Activated CD8-positive, alpha-beta memory T cell treated with anti-CD3 and anti-CD28 coated beads, Interleukin-2, amount 50 U/mL, for 1 hour (primary cell): ENCODE data around the gene COX8A.

ENCODE experiments used
- DNase-seq: peaks from one replicate; pipeline ENCODE4 v3.0.0-alpha.2; 2020; ENCODE audit errors: extremely low read depth

The COX8A gene

DNA sequence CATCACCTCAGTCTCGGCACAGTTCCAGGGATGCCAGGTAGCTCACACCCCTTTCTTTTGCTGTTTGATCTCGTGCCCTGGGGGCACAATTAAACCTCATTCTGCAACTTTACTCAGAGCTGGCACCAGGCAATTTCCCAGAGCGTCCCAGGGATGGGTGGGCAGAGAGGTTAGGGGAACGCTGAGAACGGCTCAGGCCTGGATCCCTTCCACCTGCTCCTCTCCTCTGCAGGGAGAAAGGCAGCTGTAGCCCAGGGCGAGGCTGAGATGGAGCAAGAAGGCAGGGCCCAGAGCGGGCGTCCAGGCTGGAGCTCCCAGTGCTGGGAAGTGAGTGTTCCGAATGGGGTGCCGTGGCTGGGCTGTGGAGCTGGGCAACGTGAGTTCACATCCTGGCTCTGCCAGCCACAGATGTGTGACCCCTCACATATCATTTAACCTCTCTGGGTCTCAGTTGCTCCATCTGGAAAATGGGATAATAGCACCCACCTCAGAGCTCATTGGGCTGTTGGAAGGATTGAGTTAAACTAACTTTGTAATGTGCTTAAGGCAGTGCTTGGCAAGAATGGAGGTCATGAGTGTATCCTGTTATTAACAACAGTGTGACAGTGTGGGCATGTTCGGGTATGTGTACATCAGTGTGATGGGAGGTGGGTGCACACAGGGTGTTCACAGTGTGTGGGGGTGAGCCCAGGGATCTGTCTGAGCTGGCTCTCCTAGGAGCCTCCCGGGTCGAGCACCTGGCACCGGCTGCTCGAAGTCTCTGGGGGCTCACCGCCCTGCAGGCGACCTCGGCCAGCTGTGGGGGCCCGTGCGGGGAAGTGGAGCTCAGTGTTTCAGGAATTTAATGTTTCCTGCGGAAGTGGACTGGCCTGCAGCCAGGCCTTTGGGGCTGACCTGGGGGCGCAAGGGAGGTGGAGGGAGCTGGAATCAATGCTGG lies 27.3 kb downstream of the COX8A start:
- DNase-seq, result no peak

DNA sequence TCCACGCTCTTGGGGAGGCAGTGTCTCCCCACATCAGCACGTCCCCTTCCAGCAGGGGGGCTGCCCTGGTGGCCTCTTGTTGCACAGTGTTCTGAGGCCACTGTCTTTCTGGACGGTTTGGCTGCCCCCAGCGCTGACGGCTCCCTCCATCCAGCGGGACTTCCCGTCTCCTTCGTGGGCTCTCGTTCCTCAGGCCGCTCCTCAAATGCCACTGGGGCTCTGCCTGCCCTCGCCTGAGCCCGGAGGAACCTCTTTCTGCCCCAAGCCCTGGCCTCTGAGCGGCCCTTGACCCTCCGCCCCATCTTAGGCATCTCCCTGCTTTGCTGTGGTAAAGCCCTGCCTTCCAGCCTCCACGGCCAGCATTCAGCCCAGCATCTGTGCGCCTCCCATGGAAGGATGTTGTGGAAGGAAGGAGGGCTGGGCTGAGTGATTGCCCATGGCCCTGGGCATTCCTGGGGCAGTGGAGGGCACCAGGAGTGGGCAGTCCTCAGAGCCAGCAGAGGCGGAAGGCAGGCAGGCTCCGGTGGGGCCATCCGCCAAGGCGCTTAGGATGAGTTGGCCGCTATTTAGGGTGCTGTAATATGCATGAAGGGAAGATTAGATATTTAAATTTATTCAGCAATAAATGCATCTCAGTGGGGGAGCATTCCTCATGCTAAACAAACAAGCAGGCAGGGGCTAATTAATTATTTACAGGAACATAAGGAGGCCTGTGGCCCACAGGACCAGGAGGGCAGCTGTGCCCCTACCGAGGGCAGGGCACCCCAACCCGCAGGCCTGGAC lies 29.6 kb downstream of the COX8A start:
- DNase-seq, result no peak

DNA sequence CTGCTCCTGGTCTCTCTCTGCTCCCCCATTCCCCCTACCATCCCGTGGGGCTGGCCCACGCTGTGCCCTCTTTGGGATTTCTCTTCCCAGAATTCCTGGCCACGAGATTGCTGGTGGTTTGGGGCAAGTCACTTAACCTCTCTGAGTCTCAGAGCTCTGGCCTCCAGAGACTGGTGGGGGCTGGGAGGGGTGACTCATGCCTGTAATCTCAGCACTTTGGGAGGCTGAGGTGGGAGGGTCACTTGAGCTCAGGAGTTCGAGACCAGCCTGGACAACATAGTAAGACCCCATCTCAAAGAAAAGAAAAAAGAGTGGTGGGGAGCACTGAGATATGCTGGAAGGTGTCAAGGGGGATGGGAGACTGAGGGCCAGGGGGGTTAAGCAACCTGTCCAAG lies 30.2 kb downstream of the COX8A start:
- DNase-seq, result no peak

DNA sequence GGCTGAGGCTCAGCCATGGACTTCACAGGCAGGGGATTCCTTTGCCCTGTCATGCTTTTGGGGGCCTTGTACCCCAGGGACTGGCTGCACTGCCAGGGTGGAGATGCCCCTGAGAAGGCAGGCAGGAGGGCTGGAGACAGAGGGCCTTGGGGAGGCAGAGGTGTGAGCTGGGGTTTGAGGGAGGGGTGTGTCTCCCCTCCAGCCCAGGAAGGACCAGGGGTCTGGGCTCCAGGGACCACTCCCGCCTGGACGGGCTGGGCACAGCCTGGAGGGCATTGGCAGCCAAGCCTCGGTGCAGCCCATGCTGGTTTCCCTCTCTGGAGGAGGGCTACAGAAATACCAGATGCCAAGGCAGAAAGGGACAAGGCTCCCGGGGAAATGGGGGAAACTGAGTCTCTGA lies 31.3 kb downstream of the COX8A start:
- DNase-seq, result no peak

DNA sequence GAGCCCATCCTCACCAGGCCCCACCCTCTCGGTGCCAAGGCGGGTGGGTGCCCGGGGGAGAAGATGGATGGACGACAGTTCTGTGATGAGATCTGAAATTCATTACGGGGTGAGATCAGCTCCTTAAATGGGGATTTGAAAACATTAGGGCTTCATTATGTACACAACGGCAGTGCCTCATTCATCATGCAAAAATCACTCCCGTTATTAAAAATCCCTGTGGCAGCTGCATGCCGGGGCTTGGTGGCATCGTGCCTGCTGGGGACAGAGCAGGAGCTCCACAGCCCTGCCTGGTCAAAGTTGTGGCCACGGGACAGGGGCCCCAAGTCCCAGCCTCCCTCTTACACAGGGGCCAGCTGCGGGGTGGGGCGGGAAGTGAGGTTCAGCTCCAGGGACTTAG lies 32.0 kb downstream of the COX8A start:
- DNase-seq, result no peak

DNA sequence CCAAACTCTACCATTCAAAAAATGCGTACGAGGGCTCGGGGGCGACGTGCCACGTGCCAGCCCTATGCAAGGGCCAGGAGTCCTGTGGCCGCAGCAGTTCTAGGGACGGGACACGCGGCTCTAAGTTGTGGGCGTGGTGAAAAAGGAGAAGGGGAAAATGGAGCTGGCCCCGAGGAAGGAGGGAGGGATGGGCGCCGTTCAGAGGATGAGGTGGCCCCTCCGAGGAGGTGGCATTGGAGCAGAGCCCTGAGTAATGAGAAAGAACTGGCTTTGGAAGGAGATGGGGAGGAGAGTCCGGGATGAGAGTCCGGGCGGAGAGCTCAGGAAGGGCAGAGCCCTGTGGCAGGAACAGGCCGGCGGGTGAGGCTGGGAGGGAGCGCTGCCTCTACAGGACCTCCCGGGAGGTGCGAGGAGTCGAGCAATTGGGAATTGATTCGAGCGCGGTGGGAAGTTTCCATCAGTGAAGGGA lies 32.8 kb downstream of the COX8A start:
- DNase-seq, result no peak

DNA sequence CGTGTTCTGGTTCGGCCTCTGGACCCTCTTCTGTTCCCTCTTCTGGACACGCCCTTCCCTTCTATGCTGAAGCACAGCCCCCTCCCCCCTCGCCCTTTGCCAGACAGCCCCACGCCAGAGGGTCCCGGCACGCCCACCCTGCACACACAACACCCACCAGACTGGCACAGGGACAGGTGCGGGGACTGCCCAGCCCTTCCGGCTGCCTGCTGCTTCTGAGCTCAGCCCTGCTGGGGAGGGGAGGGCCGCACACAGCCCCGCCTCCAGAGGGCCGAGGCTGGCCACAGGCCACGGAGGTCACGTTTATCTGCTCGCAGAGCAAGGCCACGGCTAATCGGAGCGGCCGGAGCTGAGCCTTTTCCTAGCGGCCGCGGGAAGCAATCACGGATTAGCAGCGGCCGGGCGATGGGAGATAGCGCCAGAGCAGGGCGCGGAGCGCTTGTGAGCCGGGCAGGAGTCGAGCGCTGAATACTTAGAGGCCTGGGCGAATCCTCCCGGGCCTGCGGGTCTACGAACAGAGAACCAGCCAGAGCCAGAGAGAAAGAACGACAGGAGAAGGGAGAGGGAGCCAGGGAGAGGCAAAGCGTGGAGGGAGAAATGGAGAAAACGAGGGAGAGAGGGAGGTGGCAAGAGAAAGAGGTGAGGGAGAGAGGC lies 33.3 kb downstream of the COX8A start:
- DNase-seq, result no peak

DNA sequence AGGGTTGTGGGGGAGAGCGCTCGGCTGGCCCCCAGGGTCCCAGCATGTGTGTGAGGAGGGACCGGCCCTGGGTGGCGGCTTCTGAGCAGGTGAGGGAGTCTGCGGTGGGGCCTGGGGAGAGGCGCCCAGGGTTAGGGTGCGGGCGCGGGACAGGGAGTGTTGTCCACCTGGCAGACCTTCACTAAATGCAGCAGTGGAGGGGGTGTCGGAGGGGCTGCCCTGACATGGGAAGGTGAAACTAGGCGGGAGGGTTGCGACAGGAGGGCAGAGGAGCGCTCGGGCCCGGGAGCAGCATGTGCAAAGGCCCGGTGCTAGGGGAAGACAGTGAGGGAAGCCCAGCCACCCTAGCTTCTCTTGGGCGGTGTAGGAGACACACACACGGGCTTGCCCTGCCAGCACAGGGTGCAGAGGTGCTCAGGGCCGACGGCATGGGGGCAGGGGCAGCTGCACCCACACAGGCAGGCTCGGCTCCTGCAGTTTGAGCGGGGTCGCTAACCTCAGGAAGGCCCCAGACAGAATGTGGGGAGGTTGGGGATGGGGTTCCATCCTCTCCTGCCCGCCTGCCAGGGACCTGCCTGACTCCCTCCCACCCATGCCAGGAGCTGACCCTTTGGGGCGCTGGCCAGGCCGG lies 34.0 kb downstream of the COX8A start:
- DNase-seq, result no peak

DNA sequence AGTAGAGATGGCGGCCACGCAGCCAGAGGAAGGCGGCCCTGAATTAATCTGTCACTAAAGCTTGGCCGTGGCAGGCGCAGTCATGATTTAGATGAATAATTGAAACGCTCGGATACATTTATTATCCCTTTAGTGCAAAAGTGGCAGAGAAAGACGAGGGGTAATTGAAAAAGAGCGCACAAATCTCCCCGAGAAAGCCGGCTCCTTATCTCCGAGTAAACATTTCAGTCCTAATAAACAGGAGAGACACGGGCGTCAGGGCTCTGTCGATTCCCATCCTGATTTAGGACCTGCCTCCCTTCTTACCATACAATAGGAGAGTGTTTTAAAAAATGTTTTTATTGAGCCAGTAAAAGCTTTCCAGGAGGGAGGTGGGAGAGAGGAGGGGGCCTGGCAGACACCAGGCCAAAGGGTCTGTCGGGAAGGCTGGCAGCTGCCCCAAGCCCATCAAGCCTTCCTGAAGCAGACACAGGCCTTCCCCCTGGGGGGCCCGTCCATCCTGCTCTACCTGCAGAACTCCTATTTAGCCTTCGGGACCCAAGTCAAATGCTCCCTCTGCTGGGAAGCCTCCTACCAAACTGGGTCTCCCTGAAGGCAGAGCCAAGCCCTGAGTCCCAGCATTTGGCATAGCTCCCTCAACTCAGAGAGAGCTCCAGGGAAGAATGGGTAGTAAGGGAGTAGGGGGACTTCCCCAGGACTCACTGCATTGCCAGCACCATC lies 34.7 kb downstream of the COX8A start:
- DNase-seq, result no peak

DNA sequence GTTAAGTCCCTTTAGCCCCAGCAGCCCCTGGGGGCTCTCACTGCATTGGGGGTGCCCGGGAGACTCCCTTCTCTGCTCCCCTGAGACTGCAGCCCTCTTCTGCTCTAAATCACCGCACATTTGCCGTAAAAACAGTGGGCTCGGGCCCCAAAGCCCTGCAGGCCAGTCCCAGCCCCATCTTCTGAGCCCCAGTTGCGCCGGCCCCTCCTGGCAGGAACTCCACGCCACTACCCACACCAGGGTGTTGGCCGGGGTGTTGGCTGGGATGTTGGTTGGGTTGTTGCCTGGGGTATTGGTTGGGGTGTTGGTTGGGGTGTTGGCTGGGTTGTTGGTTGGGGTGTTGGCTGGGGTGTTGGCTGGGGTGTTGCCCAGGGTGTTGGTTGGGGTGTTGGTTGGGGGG lies 35.3 kb downstream of the COX8A start:
- DNase-seq, result no peak

DNA sequence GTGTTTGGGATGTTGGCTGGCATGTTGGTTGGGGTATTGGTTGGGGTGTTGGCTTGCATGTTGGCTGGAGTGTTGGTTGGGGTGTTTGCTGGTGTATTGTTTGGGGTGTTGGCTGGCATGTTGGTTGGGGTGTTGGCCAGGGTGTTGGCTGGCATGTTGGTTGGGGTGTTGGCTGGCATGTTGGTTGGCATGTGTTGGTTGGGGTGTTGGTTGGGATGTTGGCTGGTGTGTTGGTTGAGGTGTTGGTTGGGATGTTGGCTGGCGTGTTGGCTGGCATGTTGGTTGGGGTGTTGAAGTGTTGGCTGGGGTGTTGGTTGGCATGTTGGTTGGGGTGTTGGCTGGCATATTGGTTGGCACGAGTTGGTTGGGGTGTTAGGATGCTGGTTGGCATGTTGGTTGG lies 36.4 kb downstream of the COX8A start:
- DNase-seq, result no peak

DNA sequence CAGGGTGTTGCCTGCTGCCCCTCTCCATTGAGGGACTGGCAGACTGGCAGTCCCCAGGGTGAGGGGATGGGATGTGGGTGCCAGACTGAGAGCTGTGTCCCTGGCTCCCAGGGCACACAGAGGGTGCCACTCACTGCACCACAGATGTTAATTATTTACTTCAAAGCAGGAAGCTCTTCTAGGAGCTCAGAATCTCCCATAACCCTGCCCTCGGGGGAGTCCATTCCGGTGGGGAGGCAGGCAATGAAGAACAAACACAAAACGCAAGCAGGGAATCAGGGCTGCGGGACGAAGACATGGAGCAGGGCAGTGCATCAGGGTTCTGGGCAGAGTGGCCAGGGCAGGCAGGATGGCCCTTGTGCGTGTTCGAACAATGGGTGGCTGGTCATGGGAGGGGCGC lies 37.0 kb downstream of the COX8A start:
- no peak for DNase-seq

DNA sequence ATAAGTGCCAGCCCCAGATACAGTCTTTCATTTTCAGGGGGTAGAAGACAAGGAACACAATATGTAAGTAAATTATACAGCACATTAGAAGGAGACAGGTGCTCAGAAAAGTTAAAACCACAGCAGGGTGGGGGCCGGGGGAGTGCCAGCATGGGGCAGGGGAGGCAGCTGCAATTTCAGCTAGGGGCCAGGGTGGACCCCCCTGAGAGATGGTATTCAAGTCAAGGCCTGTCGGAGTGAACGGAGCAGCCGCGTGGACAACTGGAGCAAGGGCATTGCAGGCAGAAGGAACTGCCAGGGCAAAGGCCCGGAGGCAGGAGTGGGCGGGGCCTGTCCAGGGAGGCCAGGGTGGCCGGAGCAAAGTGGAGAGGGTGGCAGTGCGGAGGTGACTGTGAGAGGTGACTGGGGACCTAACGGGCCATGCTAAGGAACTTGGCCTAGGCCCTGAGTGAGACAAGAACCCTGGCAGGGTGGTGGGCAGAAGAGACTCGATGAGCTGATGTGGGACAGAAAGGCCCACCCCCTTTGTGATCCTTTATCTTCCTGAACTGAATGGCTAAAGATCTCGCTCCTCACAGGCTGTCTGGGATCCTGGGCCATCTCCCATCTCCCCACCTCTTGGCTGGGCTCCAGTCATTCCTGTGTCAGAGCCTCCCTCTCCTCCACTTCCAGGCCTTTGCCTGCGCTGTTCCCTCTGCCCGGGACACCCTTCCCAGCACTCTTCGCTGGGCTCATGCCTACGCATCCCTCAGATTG lies 38.9 kb downstream of the COX8A start:
- no peak for DNase-seq

DNA sequence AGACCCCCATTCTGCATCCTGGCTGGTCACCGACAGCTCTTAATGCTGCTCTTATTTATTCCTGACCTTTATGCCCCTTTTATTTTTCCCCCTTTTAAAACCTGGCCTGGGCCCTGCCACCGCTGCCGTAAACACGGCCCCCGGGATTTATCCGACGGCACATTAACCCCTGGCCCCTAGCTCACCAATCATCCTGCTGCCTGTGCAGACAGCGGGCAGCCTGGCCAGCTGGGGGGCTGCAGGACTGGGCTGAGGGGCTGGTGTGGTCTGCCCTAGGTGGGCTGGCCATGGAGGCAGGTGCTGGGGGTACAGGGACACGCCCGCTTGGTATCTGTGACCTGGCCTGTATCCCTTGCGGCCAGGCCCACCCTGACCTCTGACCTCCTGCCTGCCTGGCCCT lies 39.9 kb downstream of the COX8A start:
- DNase-seq, result no peak

DNA sequence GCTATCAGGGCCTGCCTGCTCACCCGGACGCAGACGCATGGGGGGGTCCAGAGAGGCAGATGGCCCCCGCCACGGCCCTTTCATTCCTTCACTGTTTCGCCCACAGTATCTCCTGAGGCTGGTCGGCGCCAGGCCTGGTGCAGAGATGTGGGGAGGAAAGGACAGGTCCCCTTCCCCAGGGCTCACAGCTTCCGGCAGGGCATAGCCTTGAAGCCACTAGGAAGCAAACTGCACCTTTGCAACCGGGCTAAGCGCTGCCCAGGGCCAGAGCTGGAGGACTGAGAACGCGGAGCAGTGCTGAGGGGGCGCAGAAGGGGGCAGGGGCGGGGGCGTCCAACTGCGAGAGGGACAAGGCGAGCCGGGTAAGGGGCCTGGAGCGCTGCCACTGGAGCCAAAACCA lies 41.1 kb downstream of the COX8A start:
- DNase-seq, result no peak

DNA sequence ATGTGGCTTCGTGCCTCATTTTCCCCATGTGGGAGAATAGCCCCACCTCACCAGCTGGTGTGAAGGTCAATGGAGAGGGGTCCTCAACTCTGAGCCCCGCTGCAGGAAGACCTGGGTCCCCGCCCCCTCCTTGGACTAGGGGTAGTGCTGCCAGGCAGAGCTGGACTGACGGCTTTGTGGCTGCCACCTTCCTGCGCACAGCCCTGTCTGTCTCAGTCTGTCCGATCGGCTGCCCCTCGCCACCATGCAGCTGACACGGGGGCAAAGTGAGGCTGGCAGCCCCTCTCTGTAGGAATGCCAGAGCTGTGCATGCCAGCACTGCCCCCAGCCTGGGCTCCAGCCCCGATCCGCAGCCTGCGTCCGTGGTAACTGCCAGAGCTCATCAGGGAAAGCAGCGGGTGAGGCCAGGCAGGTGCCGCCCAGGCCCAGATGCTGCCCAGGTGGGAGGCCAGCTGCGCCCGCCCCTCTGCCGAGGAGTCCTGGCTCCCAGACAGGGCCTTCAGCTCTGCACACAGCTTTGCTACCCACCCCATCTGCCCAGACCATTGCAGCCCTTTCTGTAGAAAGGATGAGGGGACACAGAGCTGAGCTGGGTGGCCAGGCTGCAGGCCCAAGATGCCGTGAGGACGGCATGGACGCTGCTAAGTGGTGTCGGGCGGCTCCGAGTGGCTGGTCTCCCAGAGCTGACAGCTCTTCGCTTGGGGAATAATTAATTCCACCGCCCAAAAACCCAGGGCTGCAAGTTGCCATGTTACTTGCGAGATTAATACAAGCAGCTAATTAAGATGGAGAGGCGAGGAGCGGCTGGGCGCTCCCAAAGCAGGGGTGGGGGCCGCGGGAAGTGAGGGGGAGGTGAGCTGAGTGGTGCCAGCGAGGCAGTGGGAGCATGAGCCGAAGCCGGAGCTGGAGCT lies 41.8 kb downstream of the COX8A start:
- DNase-seq, result no peak

DNA sequence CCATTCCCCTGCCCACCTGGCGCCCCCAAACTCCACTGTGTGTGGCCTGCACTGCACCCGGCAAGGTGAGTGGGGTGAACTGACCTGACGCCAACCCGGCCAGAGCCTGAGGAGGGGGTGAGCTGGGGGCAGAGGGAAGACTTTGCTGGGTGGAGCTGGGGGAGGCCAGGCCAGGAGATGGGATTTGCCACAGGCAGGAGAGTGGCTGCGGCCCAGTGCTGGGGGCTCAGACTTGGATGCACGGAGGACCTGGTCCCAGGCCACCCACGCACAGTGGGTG lies 43.5 kb downstream of the COX8A start:
- DNase-seq, result no peak

DNA sequence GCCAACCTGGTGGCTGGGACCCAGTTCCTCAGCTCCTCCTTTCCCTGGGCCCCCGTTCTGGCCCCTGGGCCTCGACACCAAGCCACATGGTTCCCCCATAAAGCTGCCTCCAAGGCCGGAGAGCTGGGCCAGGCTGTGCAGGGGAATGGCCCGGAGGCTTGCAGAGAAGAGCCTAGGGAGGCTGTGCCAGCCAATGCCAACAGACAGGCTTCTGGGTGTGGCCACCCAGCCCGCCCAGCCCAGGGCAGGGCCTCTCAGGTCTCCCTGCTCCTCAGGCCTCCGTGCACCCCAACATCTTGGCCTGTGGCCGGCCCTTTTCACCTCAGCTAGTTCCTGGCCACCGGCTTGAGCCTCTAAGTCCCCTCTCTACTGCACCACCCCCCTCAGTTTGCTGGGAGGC lies 43.9 kb downstream of the COX8A start:
- DNase-seq, result no peak

DNA sequence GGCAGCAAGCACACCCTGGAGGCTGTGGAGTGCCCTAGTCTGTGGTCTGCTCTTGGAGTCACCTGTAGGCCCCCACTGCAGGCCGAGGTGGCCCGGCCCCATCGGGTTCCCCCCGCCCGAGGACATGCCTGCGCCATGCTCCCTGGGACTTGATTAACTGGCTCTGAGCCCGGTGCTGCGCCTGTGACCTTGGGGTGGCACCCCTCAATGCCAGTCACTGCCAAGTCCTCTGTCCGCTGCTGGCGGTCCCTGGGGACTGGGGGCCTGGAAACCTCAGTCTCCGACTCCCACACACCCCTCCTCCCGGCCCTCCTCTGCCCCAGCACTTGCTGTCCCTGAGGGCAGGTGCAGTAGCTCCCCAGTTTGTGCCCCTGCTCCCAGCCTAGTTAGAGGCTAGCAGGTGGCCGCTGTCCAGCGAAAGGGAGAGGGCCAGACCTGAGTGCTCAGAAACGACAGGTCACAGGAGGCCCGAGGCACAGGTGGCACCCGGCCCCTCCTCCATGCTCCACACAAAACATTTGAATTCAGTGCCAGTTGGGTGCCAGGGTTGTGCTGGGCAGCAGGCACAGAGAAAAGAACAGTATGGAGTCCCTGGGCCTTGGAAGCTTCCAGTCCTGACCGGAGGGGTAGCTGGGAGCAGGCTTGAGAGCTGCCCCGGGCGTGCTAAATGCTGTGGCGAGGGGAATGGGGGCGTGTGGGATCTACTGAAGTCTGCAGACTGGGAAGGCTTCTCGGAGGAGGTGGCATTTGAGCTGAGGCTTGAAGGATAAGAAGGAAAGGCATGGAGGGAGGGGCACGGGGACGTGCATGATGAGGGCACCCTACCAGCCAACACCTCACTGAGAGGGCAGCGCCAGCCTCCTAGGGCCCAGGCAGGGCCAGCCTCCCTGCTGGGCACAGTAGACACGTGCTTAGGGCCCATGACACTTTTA lies 45.0 kb downstream of the COX8A start:
- DNase-seq, result no peak
